Left lung (tissue), 10 donors: ENCODE results near the gene DAB2IP. TPM values are rescaled to one million over a fixed set of nuclear protein-coding genes. Genes with fewer than 3 reads are reported as not detected.

Experiments
- ATAC-seq: fragments of 200-7000 bp; cut with Tn5 transposase; one replicate; pipeline ENCODE4 v1.9.1; 2020; ENCODE audit warnings: moderate library complexity
- DNase-seq, 4 donors: peaks; one replicate each; pipeline ENCODE4 v3.0.0-alpha.2; 2013 to 2020
- H3K27ac ChIP-seq, 2 donors: fragments of 200-600 bp; sonication (generic) in 1 of 2; one replicate each; pipeline versions ENCODE4 v1.5.0 to v1.8.0; 2020 to 2021
- H3K27me3 ChIP-seq, 2 donors: fragments of 200-600 bp; sonication (generic) in 1 of 2; one replicate each; pipeline versions ENCODE4 v1.5.0 to v1.8.0; 2020 to 2021
- H3K36me3 ChIP-seq, 2 donors: fragments of 200-600 bp; sonication (generic) in 1 of 2; one replicate each; pipeline versions ENCODE4 v1.5.0 to v1.8.0; 2020 to 2021
- H3K4me1 ChIP-seq, 2 donors: fragments of 200-600 bp; one replicate each; pipeline ENCODE4 v1.8.0; 2021
- H3K4me3 ChIP-seq, 2 donors: fragments of 200-600 bp; sonication (generic) in 1 of 2; one replicate each; pipeline versions ENCODE4 v1.5.0 to v1.8.0; 2020 to 2021; ENCODE audit warnings: mild to moderate bottlenecking in 1 of 2
- H3K9me3 ChIP-seq, 2 donors: fragments of 200-600 bp; sonication (generic) in 1 of 2; one replicate each; pipeline versions ENCODE4 v1.5.0 to v1.8.0; 2020 to 2021
- CTCF ChIP-seq, 2 donors: fragments of 200-600 bp; sonication (generic) in 1 of 2; IDR thresholded peaks; one replicate each; pipeline versions ENCODE4 v1.5.0 to v1.8.0; 2021; ENCODE audit warnings: antibody characterized with exemption in 2 of 2
- intact Hi-C, 2 donors: fragments of 100-400 bp; cut with DNase I; formaldehyde crosslinking; loops; one replicate each; pipeline versions ENCODE4 v1.11.2 to v1.14.2; 2022
- polyA plus RNA-seq, 6 donors: library from polyadenylated mRNA; unstranded; fragments of 120-200 nt; gene quantifications; one replicate each; pipeline ENCODE4 v1.2.1, GENCODE V29; 2013; ENCODE audit not compliant: insufficient read length in 6 of 6
- total RNA-seq, 2 donors: library from RNA; stranded (reverse); fragmentation: NEBNext Ultra II Directional; extraction: Animal tissue kit (Norgen Biotek cat#: 25700); gene quantifications; one replicate each; pipeline ENCODE4 v1.2.1, GENCODE V29; 2021
- donor health status: DM: no; HTN: yes; CAD: no.
- donor health status: DM: no; HTN: no; CAD: no.

DAB2IP gene
- total and polyA plus RNA-seq, 8 donors: 25.0 to 53.4 (median 34.6) TPM

GRCh38 chr9:121720311-121721057, 69.0 kb downstream of the DAB2IP start:
- H3K27ac ChIP-seq: peak overlapping the region in 1 of 2 donors; percentile 2
- H3K4me1 ChIP-seq: peaks cover 10 to 40% of the 10 kb centered on the region in 2 donors
- H3K27me3 ChIP-seq: no peaks in the 10 kb centered on the region
- H3K36me3 ChIP-seq: no peaks in the 10 kb centered on the region
- DNase-seq (no peak), ATAC-seq (no peak)
- intact Hi-C loops: no loop called here
- no peak for TF ChIP-seq CTCF (IDR thresholded peaks at IDR 0.05)
- H3K4me3 ChIP-seq: no peak overlapping the region
- H3K9me3 ChIP-seq: no peaks in the 10 kb centered on the region

- TF ChIP-seq CTCF (IDR thresholded peaks at IDR 0.05): no peak
- H3K27ac ChIP-seq: peak overlapping the region in 1 of 2 donors; percentile 2
- intact Hi-C loops: no loop called here
- H3K27me3 ChIP-seq: no peaks in the 10 kb centered on the region
- no peak for ATAC-seq
- H3K4me1 ChIP-seq: peaks cover 12 to 39% of the 10 kb centered on the region in 2 donors
- no peaks in the 10 kb centered on the region for H3K9me3 ChIP-seq
- no peak overlapping the region for H3K4me3 ChIP-seq
- DNase-seq: no peak
- no peaks in the 10 kb centered on the region for H3K36me3 ChIP-seq
Observed at GRCh38 chr9:121721058-121721350, 69.6 kb downstream of the DAB2IP start.

GRCh38 chr9:121721770-121722169, 70.3 kb downstream of the DAB2IP start:
- H3K27me3 ChIP-seq: no peaks in the 10 kb centered on the region
- ATAC-seq: no peak
- no peak overlapping the region for H3K4me3 ChIP-seq
- intact Hi-C loops: no loop called here
- no peak overlapping the region for H3K27ac ChIP-seq
- no peak for TF ChIP-seq CTCF (IDR thresholded peaks at IDR 0.05)
- H3K9me3 ChIP-seq: no peaks in the 10 kb centered on the region
- peaks cover 12 to 39% of the 10 kb centered on the region in 2 donors for H3K4me1 ChIP-seq
- DNase-seq: no peak
- H3K36me3 ChIP-seq: no peaks in the 10 kb centered on the region

- H3K9me3 ChIP-seq: no peaks in the 10 kb centered on the region
- H3K4me3 ChIP-seq: no peak overlapping the region
- peak overlapping the region; percentile 75 for H3K27ac ChIP-seq
- no peak for TF ChIP-seq CTCF (IDR thresholded peaks at IDR 0.05)
- no peaks in the 10 kb centered on the region for H3K36me3 ChIP-seq
- ATAC-seq (peak; percentile 88), DNase-seq (peak in 3 of 4 donors; percentile 86 to 97 (median 93))
- peaks cover 19 to 49% of the 10 kb centered on the region in 2 donors for H3K4me1 ChIP-seq
- H3K27me3 ChIP-seq: no peaks in the 10 kb centered on the region
- intact Hi-C loops: no loop called here
Observed at GRCh38 chr9:121725008-121725775, 73.8 kb downstream of the DAB2IP start.

GRCh38 chr9:121727295-121728020, 76.0 kb downstream of the DAB2IP start:
- Histone ChIP-seq H3K4me1 (peaks cover 23 to 44% of the 10 kb centered on the region in 2 donors), H3K36me3 (no peaks in the 10 kb centered on the region), H3K27me3 (no peaks in the 10 kb centered on the region), H3K27ac (no peak overlapping the region), H3K9me3 (no peaks in the 10 kb centered on the region), H3K4me3 (no peak overlapping the region)
- ATAC-seq: no peak
- DNase-seq: no peak
- TF ChIP-seq CTCF (IDR thresholded peaks at IDR 0.05): no peak
- intact Hi-C loops: no loop called here
